Right renal cortex interstitium (tissue), 3 donors: ENCODE measurements around the gene PSTPIP1. TPM values are rescaled to one million over a fixed set of nuclear protein-coding genes. Genes with fewer than 3 reads are reported as not detected.

Experiments
- DNase-seq, 3 donors: peaks; one replicate each; pipeline ENCODE4 v3.0.0-alpha.2; 2013; ENCODE audit warnings: low read depth in 3 of 3, low spot score in 2 of 3
- polyA plus RNA-seq, 3 donors: library from polyadenylated mRNA; unstranded; fragments of 120-200 nt; gene quantifications; one replicate each; pipeline ENCODE4 v1.2.1, GENCODE V29; 2013; ENCODE audit not compliant: insufficient read length in 3 of 3

Gene PSTPIP1
- polyA plus RNA-seq, 3 donors, result 0.60 to 0.98 (median 0.79) TPM

- DNase-seq, result no peak
These were observed 32.9 kb downstream of the PSTPIP1 start for GRCh38 chr15:77027697-77028450.

GRCh38 chr15:77028451-77029165 lies 33.7 kb downstream of the PSTPIP1 start:
- no peak for DNase-seq

- no peak for DNase-seq
These were observed 34.5 kb downstream of the PSTPIP1 start for GRCh38 chr15:77029166-77030047.

- DNase-seq, result no peak
These were observed 35.4 kb downstream of the PSTPIP1 start for GRCh38 chr15:77030048-77030927.

- DNase-seq, result no peak
These were observed 36.0 kb downstream of the PSTPIP1 start for GRCh38 chr15:77030928-77031375.

- no peak for DNase-seq
These were observed 36.6 kb downstream of the PSTPIP1 start for GRCh38 chr15:77031376-77032050.

- DNase-seq, result no peak
These were observed 37.2 kb downstream of the PSTPIP1 start for GRCh38 chr15:77032052-77032646.

- DNase-seq, result no peak
These were observed 37.9 kb downstream of the PSTPIP1 start for GRCh38 chr15:77032647-77033416.

GRCh38 chr15:77033417-77033728 lies 38.4 kb downstream of the PSTPIP1 start:
- no peak for DNase-seq

- no peak for DNase-seq
These were observed 39.1 kb downstream of the PSTPIP1 start for GRCh38 chr15:77033729-77034671.

- DNase-seq, result no peak
These were observed 40.0 kb downstream of the PSTPIP1 start for GRCh38 chr15:77034695-77035489.

- DNase-seq, result no peak
These were observed 40.7 kb downstream of the PSTPIP1 start for GRCh38 chr15:77035584-77035983.

GRCh38 chr15:77035999-77036471 lies 41.1 kb downstream of the PSTPIP1 start:
- DNase-seq, result no peak

- DNase-seq, result no peak
These were observed 41.8 kb downstream of the PSTPIP1 start for GRCh38 chr15:77036537-77037387.

GRCh38 chr15:77037388-77038209 lies 42.7 kb downstream of the PSTPIP1 start:
- no peak for DNase-seq
